GM19468 (cell line): ENCODE data around the gene ODAD4.

Experiments used
- ATAC-seq: cut with Tn5 transposase; IDR thresholded peaks from one replicate; pipeline ENCODE4 v1.9.1; 2021; ENCODE audit warnings: mild to moderate bottlenecking, moderate library complexity, moderate number of reproducible peaks; ENCODE audit not compliant: unreplicated experiment; ENCODE audit errors: extremely low read depth

ODAD4 gene

GRCh38 chr17:41939044-41939692, 8.8 kb downstream of the ODAD4 start:
- no peak for ATAC-seq

DNA sequence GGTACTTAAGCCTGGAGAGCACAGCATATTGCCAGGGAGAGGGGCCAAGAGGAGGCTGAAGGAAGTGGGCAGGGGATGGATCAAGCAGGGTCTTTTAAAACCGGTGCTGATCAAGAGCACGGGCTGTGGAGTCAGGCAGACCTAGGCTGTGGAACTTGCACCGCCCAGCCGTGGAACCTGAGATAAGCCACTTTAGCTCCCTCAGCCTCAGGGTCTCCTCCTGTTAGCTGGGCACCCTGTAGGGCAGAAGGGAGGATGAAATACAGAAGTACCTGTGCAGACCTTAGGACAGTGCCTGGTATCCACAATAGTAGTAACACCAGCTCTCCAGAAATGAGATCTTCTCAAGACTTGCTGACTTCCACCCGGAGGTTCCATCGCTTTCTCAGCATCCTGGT, 9.3 kb downstream of the ODAD4 start:
- ATAC-seq: no peak

DNA sequence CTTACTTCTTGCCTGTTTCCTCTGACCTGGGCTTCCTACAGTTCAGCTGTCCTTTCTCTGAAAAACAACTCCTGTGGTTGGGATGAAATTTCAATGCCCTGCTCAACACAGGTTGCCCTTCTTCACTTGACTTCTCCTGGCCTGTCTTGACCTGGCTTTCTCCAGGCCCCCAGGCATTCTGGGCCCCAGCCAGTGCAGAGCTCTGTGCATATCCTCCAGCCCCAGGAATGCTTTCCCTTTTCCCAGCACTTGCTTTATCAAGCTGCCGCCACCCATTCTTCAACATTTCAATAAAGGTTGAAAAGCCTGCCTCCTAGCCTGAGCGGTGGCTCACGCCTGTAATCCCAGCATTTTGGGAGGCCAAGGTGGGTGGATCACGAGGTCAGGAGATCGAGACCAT, 10.8 kb downstream of the ODAD4 start:
- no peak for ATAC-seq

- no peak for ATAC-seq
Observed at GRCh38 chr17:41942626-41943373, 12.4 kb downstream of the ODAD4 start.

DNA sequence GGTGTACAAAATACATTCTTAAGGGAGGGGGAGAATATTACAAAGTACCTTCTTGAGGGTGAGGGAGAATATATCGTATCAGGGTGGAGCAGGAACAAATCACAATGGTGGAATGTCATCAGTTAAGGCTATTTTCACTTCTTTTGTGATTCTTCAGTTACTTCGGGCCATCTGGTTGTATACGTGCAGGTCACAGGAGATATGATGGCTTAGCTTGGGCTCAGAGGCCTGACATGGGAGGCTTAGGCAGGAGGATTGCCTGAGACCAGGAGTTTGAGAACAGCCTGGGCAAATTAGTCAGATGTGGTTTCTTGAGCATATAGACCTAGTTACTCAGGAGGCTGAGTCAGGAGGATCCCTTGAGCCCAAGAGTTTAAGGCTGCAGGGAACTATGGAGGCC, 13.1 kb downstream of the ODAD4 start:
- no peak for ATAC-seq

- ATAC-seq: no peak
Observed at GRCh38 chr17:41944943-41945342, 14.5 kb downstream of the ODAD4 start.

DNA sequence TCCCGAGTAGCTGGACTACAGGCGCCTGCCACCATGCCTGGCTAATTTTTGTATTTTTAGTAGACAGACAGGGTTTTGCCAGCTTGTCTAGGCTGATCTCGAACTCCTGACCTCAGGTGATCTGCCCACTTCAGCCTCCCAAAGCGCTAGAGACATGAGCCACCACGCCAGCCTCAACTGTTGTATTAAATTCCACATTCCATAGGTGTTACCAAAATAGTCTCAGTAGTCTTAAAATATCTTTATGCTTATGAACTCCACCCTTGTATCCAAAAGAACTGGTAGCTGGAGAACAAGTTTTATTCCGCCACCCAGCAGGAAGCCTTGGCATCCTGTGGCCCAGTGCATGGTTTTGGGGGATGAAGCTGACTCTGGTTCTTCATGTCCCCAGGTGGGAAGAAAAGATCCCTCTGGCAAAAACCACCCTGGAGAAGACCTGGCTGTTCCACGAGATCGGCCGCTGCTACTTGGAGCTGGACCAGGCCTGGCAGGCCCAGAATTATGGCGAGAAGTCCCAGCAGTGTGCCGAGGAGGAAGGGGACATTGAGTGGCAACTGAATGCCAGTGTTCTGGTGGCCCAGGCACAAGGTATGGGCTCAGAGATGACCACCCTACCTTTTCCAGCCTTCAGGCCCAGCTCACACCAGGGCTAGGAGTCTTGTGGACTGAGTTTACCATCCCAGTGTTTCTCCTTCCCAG, 18.5 kb downstream of the ODAD4 start:
- ATAC-seq: no peak

GRCh38 chr17:41956522-41956921, 26.1 kb downstream of the ODAD4 start:
- no peak for ATAC-seq

GRCh38 chr17:41957031-41957868, 26.8 kb downstream of the ODAD4 start:
- no peak for ATAC-seq

DNA sequence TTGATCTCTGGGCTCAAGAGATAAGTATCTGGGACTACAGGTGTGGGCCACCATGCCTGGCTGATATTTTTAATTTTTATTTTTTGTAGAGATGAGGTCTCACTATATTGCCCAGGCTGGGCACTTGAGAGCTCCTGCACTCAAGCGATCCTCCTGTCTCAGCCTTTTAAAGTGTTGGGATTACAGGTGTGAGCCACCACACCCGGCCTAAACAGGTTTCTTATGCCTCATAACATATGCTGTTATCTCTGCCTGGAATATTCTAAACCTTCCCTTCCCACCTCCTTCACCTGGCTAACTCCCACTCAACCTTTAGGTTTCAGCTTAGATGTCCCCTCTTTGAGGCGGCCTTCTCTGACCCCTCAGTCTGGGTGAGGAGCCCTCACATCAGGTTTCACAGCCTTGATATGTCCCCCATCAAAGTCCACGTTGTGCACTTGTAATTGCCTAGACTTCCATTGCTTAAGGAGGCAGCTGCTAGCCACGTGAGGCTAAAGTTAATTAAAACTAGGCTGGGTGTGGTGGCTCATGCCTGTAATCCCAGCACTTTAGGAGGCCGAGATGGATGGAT, 27.5 kb downstream of the ODAD4 start:
- ATAC-seq: no peak

- no peak for ATAC-seq
Observed at GRCh38 chr17:41959030-41959335, 28.6 kb downstream of the ODAD4 start.

DNA sequence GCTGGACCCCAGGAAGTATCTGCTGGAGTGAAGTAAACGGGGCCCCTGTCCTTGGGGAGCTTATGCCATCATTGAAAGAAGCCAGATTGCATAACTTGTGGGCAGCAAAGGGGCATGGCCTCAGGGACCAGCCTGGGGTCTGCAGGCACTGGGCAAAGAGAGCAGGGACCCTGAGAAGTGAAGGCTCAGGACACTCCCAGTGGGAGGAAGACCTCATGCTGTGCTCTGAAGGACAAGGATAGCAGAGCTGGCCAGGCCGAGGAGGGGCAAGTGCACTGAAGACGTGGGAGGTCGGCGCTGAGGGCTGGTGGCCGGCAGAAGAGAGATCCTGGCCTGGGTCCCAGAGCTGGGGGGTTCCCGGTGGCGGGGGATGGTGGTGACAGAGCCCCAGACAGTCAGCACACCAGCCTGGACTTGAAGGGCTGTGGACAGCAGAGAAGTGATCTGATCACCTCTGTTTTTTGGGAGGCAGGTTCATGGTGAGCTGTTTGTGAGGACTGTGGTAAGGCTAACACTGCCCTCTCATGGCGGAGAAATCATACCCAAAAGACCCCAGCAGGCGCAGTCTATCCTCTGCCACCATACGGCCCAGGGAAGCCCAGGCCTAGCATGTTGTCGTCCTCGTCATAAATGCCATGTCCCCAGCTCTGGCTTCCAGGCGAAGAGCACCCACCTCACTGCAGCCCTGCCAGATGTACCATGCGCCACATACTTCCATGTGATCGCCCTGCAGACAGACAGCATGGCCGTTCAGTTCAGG, 29.1 kb downstream of the ODAD4 start:
- ATAC-seq: no peak

DNA sequence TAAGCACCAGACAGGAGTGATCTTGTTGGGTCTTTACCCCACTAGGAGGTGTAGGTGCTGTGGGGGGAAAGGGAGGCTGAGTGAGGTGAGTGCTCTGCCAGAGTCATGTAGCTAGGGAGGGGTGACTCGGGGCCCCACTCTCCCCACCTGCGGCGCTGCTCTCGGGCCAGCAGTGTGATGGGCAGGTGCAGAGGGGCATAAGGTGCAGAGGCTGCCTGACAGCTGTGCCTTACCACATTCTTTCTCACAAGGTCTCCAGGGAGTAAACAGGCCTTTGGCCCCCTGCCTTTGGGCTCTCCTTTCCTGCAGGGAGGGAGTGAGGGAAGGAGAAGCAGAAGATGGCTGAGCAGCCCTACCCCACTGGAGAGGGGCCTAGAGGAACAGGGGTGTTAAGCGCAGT, 31.7 kb downstream of the ODAD4 start:
- ATAC-seq: no peak

DNA sequence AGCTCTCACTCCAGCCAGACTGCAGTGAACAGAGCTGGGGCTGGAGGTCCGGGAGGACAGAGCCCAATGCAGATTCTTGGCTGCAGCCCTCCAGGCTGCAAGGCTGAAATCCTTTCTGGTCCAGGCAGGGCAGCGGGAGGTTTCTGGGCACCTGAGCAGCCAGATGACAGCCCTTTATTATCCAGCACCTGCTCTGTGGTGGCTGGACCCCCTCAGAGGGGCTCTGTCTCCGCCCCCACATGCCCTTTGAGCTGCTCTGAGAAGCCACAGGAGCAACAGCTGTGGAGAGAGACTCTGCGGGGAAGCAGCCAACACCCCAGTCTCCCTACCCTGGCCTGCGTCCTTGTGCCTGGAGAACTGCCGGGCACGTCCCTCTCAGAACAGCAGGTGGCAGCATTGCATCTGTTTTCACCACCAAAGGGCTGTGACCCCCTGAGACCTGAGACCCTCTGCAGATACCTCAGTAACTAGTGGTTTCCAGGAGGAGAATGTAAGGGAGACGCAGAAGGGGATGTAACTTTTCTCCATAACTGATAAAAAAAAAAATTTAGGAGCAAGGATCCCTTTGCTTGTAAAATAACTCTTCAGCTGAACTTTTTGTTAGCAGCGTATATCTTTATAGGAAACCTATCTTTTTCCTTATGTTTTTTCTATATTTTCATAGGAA, 32.5 kb downstream of the ODAD4 start:
- no peak for ATAC-seq

GRCh38 chr17:41965694-41966462, 35.5 kb downstream of the ODAD4 start:
- no peak for ATAC-seq

GRCh38 chr17:41966463-41967140, 36.2 kb downstream of the ODAD4 start, which contains the start of gene CNP:
TSS of gene CNP (plus strand) at chr17:41966795. CDS start at chr17:41966885, 90 bp downstream.
- ATAC-seq: peak; percentile 55

GRCh38 chr17:41967141-41967920, 36.9 kb downstream of the ODAD4 start:
- ATAC-seq: no peak
